GM21423 (cell line): ENCODE data around the gene ABI2.
"Not testable (repeated sequence)": the region's sequence is repeated elsewhere in the genome, so short reads cannot be mapped to it uniquely, and the experiment has no call there.

Source experiments
- ATAC-seq: cut with Tn5 transposase; IDR thresholded peaks from one replicate; pipeline ENCODE4 v1.9.1; 2021; ENCODE audit warnings: mild to moderate bottlenecking, moderate library complexity; ENCODE audit not compliant: unreplicated experiment

ABI2 gene

GRCh38 chr2:203327901-203328759, at the start of gene ABI2:
Gene ABI2, plus strand, starts transcription at chr2:203328394. Its CDS starts 121 bp downstream, at chr2:203328515.
- peak; percentile 69 for ATAC-seq

DNA sequence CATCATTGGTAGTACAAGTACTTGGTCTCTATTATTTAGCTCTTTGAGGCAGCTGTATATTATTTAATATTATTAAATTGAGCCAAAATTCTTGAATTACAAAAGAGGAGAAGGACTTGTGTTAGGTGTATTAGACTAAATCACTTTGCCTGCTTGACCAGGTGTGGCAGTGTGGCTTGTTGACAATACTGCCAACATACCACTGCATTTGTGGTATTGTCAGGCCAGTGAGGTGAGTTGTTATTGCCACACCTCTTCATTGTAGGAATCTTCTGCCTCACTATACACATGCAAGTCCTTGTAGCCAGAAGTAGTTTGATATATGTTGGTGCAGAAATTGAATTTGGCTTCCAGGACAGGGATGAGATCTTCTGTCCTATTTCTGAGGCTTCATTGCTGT, 48.9 kb upstream of the ABI2 start:
- no peak for ATAC-seq

DNA sequence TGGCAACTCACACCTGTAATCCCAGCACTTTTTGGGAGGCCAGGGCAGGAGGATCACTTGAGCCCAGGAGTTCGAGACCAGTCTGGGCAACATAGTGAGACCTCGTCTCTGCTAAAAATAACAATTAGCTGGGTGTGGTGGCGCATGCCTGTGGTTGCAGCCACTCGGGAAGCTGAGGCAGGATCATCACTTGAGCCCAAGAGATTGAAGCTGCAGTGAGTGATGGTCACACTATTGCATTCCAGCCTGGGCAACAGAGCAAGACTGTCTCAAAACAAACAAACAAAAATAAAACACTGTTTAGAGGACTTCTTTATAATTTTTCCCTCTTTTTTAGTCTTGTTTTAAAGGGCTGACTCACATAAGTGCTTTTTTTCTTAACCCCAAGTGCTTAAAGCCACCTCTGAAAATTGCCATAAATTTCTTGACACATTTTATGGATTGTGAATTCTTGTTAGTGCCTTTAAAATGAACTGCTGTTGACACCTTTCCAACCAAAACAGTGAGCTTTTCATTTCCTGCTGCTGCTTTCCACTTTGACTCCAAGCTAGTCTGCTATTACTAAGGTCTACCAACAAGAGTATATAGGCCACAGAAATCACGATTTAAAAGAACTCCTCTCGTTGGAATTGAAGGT, 47.6 kb upstream of the ABI2 start:
- ATAC-seq: no peak

DNA sequence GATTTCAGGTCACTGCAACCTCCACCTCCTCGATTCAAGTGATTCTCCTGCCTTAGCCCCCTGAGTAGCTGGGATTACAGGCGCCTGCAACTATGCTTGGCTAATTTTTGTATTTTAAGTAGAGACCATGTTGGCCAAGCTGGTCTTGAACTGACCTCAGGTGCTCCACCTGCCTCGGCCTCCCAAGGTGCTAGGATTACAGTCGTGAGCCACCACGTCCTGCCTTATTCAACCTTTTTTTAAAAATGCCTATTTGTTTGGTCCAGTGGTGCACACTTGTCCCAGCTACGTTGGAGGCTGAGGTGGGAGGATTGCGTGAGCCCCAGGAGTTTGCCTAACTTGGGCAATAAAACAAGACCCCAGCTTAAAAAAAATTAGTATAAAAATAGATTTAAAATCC, 46.1 kb upstream of the ABI2 start:
- ATAC-seq: no peak

DNA sequence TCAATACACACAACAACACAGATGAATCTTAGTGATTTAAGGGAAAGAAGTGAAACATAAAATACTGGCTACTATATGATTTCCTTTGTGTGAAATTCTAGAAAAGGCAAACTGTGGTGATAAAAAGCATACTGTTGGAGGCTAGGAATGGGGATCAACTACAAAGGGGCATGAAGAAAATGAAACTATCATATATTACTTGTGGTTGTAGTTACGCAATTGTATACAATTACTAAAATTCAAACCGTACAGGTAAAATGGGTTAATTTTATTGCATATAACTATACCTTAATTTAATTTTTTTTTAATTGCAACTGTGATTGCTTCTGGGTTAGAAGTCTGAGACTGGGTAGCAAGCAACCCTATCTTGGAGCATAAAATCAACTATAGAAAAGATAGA, 41.7 kb upstream of the ABI2 start:
- no peak for ATAC-seq

DNA sequence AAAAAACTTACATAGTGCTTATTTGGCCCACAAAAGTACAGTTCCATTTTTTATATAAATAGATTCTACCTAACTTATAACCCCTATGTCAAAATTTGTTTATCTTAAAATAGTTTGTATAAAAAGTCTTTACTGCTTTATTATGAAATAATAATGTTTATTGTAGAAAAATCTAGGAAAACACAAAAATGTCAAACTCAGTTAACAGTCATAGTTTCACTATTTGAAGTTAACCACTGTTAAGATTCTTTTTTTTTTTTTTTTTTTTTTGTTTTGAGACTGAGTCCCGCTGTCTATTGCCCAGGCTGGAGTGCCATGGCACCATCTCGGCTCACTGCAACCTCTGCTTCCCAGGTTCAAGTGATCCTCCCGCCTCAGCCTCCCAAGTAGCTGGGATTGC, 26.5 kb upstream of the ABI2 start:
- no peak for ATAC-seq

DNA sequence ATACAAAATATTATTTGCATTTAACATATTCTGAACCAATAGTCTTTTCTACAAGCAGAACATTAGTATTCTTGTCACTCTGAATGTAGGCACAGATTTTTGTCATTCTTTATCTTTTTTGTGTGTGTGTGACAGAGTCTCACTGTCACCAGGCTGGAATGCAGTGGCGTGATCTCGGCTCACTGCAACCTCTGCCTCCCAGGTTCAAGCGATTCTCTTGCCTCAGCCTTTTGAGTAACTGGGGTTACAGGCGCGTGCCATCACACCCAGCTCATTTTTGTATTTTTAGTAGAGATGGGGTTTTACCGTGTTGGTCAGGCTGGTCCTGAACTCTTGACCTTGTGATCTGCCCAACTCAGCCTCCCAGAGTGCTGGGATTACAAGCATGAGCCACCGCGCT, 25.6 kb upstream of the ABI2 start:
- ATAC-seq: not testable (repeated sequence)

DNA sequence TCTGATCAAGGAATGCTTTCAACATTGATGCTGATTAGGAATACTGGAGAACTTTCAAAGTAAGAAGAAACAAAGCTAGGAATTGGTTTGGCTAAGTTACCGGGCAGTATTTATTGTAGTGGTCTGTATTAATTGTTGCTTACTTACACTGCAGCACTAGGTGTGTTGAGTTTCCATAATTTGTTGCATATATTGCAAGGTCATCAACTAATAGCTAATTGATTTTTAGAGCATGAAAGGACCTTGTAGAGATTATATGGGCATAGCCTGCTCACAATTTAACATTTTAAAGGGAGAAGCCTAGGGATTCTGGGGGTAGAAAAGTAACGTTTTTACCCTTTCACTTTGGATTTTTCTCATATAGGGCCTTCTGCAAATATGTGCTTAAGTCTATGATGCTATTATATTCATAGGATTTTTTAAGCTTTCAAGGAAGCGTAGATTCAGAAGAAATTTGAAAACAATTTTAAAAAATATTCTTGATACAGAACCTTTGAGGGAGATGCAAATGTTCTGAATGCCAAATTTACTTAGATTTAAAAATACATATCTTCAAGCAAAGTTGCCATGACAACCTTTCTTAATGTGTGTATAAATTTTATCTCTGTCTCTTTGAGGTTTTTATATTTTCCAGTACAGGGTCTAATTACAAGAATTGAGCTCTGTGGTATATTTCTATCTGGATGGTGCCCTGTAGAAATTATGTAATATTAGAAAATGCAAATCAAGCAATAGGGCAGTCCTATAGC, 17.3 kb upstream of the ABI2 start:
- no peak for ATAC-seq

GRCh38 chr2:203326356-203326755, 1.8 kb upstream of the ABI2 start:
- no peak for ATAC-seq

DNA sequence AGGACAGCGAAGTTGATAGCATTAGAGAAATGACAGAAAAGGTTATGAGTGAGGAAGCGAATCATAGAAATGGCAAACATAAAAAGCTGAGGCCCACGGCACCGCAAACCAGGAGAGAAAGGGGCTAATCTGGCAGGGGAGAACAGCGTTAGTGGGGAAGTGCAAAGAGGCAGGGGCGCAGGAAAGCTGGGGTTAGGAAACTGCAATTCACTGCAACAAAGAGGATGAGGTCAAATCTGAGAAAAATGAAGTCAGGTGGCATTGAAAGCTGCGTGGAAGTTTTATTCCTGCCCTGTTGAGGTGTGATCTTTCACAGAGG, 653 bp upstream of the ABI2 start:
- no peak for ATAC-seq

GRCh38 chr2:203328760-203329540, 756 bp downstream of the ABI2 start:
- ATAC-seq: peak; percentile 47

GRCh38 chr2:203330434-203330833, 2.2 kb downstream of the ABI2 start:
- no peak for ATAC-seq

DNA sequence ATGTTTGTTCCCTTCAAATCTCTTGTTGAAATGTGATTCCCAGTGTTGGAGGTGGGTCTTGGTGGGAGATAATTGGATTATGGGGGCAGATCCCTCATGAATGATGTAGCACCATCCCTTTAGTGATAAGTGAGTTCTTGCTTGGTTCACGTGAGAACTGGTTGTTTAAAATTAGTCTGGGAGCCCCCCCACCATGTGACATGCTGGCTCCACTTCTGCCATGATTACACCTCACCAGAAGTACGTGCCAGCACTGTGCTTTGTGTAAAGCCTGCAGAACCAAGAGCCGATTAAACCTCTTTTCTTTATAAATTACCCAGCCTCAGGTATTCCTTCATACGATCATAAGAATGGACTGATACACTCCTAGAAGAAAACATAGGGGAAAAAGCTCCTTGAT, 10.1 kb downstream of the ABI2 start:
- ATAC-seq: no peak

DNA sequence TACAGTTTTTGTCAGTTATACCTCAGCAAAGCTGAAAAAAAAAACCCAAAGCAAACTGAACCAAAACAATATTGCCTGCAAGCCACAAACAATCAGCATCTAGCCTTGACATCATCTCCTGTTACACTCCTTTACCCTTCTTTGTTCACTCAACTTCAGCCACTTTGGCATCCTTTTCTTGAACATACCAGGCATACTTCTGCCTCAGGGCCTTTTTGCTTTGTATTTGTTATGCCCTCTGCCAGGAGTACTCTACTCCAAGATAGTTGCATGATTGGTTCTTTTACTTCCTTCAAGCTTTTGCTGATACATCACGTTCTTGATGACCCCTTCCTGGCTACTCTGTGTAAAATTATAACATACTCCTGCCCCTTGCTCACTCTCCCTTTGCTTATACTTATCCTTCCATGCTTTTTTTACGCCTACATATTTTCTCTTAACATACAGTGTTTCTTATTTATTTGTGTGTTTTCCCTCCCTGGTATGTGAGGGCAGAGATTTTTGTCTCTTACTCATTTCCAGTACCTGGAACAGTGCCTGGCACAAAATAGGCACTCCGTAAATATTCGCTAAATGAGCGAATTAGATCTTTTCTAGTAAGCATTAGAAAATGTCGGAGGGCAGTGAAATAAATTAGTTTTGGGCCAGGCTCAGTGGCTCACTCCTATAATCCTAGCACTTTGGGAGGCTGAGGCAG, 12.7 kb downstream of the ABI2 start:
- no peak for ATAC-seq

GRCh38 chr2:203341741-203342310, 13.6 kb downstream of the ABI2 start:
- ATAC-seq: no peak

DNA sequence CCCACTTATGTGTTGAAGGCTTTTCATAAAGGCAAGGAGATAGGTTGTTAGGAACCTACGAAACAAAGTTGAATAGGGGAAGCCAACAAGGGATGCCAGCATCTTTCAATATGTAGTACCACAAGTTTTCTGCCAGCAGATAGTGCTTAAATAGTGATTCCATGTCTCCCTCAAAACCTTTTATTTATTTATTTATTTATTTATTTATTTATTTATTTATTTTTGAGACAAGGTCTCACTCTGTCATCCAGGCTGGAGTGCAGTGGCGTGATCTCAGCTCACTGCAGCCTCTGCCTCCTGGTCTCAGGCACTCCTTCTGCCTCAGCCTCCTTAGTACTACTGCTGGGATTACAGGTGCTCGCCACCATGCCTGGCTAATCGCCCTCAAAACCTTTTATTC, 14.2 kb downstream of the ABI2 start:
- ATAC-seq: not testable (repeated sequence)

DNA sequence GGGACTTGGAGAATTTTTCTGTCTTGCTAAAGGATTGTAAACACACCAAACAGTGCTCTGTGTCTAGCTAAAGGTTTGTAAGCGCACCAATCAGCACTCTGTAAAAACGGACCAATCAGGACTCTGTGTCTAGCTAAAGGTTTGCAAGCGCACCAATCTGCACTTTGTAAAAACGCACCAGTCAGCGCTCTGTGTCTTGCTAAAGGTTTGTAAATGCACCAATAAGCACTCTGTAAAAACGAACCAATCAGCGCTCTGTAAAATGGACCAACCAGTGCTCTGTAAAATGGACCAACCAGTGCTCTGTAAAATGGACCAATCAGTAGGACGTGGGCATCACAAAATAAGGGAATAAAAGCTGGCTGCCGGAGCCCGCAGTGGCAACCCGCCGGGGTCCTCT, 16.5 kb downstream of the ABI2 start:
- no peak for ATAC-seq

DNA sequence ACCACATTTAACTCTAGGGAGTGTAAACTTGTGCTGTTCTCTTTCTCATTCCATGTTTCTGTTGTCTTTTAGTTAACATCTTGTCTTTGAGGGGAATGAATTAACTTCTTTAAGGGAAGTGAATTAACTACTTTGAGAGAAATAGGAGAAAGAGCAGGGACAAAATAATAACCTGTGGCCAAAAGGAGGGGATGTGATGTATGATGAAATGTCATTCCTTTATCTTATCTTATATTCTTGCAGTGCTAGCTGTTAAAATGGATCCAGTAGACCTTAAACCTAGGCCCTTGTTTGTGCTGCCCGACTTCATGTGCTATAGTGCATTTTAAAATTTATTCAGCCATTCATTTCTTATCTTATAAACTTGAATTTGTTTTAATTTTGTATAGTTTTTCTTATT, 18.4 kb downstream of the ABI2 start:
- no peak for ATAC-seq

- no peak for ATAC-seq
These were observed 19.2 kb downstream of the ABI2 start for GRCh38 chr2:203347375-203347774.

- ATAC-seq: no peak
These were observed 24.5 kb downstream of the ABI2 start for GRCh38 chr2:203352604-203353255.
